Lung (tissue), 12 donors: ENCODE measurements around the gene ATP5ME. TPM values are rescaled to one million over a fixed set of nuclear protein-coding genes. Genes with fewer than 3 reads are reported as not detected.

ENCODE experiments used
- ATAC-seq: fragments of 200-7000 bp; cut with Tn5 transposase; one replicate; pipeline ENCODE4 v1.9.1; 2020; ENCODE audit warnings: moderate number of reproducible peaks; ENCODE audit not compliant: insufficient read depth, low FRiP score
- DNase-seq, 3 donors: peaks; one replicate each; pipeline ENCODE4 v3.0.0-alpha.2; 2013 to 2017
- H3K27ac ChIP-seq, 2 donors: one replicate each; pipeline ENCODE4 v1.5.1; 2013; ENCODE audit warnings: mild to moderate bottlenecking in 2 of 2, moderate library complexity in 2 of 2, control low read depth in 1 of 2, inconsistent platforms in 1 of 2, low read depth in 1 of 2, low read length in 1 of 2
- H3K27me3 ChIP-seq, 3 donors: one replicate each; pipeline ENCODE4 v1.5.1; 2013; ENCODE audit warnings: low read length in 2 of 3; ENCODE audit not compliant: control insufficient read depth in 3 of 3, insufficient read depth in 3 of 3
- H3K36me3 ChIP-seq, 4 donors: one replicate each; pipeline ENCODE4 v1.5.1; 2013; ENCODE audit warnings: low read length in 4 of 4, mild to moderate bottlenecking in 1 of 4, moderate library complexity in 1 of 4; ENCODE audit not compliant: control insufficient read depth in 4 of 4, insufficient read depth in 4 of 4
- H3K4me1 ChIP-seq, 5 donors: one replicate each; pipeline ENCODE4 v1.5.1; 2013; ENCODE audit warnings: low read length in 5 of 5, mild to moderate bottlenecking in 2 of 5, moderate library complexity in 1 of 5; ENCODE audit not compliant: control insufficient read depth in 5 of 5, insufficient read depth in 5 of 5
- H3K4me3 ChIP-seq: one replicate; pipeline ENCODE4 v1.5.1; 2013; ENCODE audit warnings: mild to moderate bottlenecking, control low read depth, moderate library complexity
- H3K9ac ChIP-seq, 2 donors: one replicate each; pipeline ENCODE4 v1.5.1; 2013; ENCODE audit warnings: low read length in 2 of 2, control low read depth in 1 of 2; ENCODE audit not compliant: insufficient read depth in 1 of 2
- H3K9me3 ChIP-seq, 4 donors: one replicate each; pipeline ENCODE4 v1.5.1; 2013; ENCODE audit warnings: low read length in 3 of 4, mild to moderate bottlenecking in 1 of 4, moderate library complexity in 1 of 4; ENCODE audit not compliant: control insufficient read depth in 4 of 4, insufficient read depth in 3 of 4
- WGBS, 2 donors: extraction: QIAGEN DNeasy Blood & Tissue Kit; methylation state at CpG; one replicate each; pipeline ENCODE4 v1.1.7; 2013; 5-methylcytosine and 5-hydroxymethylcytosine counted together
- polyA plus RNA-seq, 2 donors: library from polyadenylated mRNA; stranded (reverse); fragments of 200-250 nt; gene quantifications; one replicate each; pipeline ENCODE4 v1.2.1, GENCODE V29; 2013
- total RNA-seq, 2 donors: library from RNA; depleted of rRNA in 1 of 2; stranded (reverse); fragments of >200 nt in 1 of 2; gene quantifications; one replicate each; pipeline ENCODE4 v1.2.1, GENCODE V29; 2014 to 2021
- TF ChIP-seq, protein P1 (sequence below): IDR thresholded peaks from 2 replicates; pipeline ENCODE4 v1.5.1; 2012; ENCODE audit warnings: mild to moderate bottlenecking; ENCODE audit errors: control extremely low read depth, extremely low read depth
- donor health status: control.
- donor health status: control.
- donor health status: Bipolar disorder and iron deficiency.
- donor health status: healthy.
- donor health status: DM: yes; HTN: yes; CAD: no.

Gene ATP5ME
- total and polyA plus RNA-seq, 4 donors, result 161 to 997 (median 262) TPM

DNA sequence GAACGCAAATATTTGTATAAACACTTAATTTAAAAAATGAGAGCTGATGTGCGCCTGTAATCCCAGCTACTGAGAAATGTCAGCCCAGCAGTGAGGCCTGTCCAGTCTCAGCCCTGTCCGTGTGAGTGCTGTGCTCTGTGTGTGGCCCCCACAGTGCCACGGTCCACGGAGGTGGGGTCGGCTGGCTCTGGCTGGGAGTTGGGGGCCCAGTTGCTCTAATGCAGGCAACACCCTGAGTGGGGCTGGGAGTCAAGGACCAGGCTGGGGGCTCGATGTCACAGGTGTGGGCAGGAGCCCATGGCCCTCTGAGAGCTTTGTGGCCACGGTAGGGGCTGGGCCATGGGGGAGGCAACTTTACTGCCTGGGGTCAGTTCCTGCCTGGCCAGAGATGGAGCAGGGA, 44.4 kb upstream of the ATP5ME start:
- Histone ChIP-seq H3K4me3 (no peak overlapping the region), H3K27me3 (no peaks in the 10 kb centered on the region), H3K9ac (no peak overlapping the region), H3K9me3 (no peaks in the 10 kb centered on the region), H3K4me1 (peaks cover 0 to 17% (median 0%) of the 10 kb centered on the region in 5 donors), H3K27ac (no peak overlapping the region), H3K36me3 (peaks cover 0 to 13% (median 5%) of the 10 kb centered on the region in 4 donors)
- DNase-seq, result no peak
- TF ChIP-seq, protein P1, sequence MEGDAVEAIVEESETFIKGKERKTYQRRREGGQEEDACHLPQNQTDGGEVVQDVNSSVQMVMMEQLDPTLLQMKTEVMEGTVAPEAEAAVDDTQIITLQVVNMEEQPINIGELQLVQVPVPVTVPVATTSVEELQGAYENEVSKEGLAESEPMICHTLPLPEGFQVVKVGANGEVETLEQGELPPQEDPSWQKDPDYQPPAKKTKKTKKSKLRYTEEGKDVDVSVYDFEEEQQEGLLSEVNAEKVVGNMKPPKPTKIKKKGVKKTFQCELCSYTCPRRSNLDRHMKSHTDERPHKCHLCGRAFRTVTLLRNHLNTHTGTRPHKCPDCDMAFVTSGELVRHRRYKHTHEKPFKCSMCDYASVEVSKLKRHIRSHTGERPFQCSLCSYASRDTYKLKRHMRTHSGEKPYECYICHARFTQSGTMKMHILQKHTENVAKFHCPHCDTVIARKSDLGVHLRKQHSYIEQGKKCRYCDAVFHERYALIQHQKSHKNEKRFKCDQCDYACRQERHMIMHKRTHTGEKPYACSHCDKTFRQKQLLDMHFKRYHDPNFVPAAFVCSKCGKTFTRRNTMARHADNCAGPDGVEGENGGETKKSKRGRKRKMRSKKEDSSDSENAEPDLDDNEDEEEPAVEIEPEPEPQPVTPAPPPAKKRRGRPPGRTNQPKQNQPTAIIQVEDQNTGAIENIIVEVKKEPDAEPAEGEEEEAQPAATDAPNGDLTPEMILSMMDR, result no peak
- no peak for ATAC-seq
- WGBS, 2 donors, result 87 to 92% methylated on average over 8 of the region's 8 CpGs

DNA sequence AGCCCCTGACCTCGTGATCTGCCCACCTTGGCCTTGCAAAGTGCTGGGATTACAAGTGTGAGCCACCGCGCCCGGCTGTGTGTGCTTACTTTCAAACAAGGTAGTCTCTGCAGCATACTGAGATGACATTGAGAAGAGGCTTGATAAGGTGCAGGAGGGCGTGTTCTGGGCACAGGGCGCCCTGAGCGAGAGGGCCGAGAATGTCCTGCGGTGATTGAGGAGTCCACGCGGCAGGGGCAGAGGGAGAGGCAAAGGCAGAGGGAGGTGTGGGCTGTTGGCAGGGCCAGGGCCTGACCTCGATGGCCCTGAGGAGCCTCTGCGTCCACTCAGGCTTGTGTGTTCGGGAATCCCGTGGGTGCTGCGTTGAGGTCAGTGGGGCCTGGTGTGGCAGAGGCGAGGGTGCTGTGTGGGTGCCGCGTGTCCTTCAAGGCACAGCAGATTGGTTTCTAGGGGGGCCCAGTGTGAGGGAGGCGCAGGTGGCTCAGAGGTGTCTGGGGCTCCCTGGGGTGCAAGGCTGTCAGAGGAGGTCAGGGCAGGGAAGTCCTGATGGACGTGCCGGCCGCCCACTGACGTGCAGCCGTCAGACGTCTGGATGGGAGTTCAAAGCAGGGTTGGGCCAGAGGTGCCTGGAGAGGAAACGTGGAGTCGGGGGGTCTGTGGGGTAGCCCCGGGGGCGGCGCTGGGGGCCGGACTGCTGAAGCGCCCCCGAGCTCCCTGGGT, 43.7 kb upstream of the ATP5ME start:
- Histone ChIP-seq H3K27me3 (no peaks in the 10 kb centered on the region), H3K4me3 (no peak overlapping the region), H3K36me3 (peaks cover 0 to 9% (median under 1%) of the 10 kb centered on the region in 4 donors), H3K4me1 (peaks cover 0 to 17% (median 0%) of the 10 kb centered on the region in 5 donors), H3K9ac (no peak overlapping the region), H3K9me3 (no peaks in the 10 kb centered on the region), H3K27ac (no peak overlapping the region)
- TF ChIP-seq, protein P1, result no peak
- WGBS, 2 donors, result 86 to 90% methylated on average over 34 of the region's 34 CpGs
- ATAC-seq (no peak), DNase-seq (no peak)

DNA sequence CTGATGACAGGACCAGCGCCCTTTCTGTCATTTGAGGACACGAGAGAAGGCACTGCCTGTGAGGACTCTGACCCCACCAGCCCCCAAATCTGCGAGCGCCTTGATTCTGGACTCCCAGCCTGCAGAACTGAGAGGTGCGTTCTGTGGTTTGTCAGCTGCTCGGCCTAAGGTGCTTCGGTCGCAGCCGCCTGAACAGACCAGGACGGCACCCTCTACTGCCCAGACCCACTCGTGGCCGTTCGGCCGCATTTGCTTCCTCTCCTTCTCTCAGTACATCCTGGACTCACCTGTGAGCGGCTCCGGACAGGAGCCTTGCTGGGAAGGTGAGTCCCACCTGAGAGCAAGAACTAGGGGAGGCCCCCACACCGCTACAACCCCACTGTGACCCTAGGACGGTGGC, 40.0 kb upstream of the ATP5ME start:
- 90 to 93% methylated on average over 18 of the region's 18 CpGs for WGBS, 2 donors
- Histone ChIP-seq H3K4me3 (no peak overlapping the region), H3K9me3 (no peaks in the 10 kb centered on the region), H3K36me3 (peaks cover 0 to 5% (median 2%) of the 10 kb centered on the region in 4 donors), H3K27me3 (no peaks in the 10 kb centered on the region), H3K27ac (no peak overlapping the region), H3K4me1 (peaks cover 0 to 4% (median under 1%) of the 10 kb centered on the region in 5 donors), H3K9ac (no peak overlapping the region)
- DNase-seq (no peak), ATAC-seq (no peak)
- TF ChIP-seq, protein P1, result no peak
